ENCODE data around the gene SLCO6A1.
A peak's percentile ranks its signal among the peaks of the same experiment; 100 is the strongest.

SLCO6A1 gene

GRCh38 chr5:102537011-102537410, 38.2 kb upstream of the SLCO6A1 start:
- TF ChIP-seq, protein P1, sequence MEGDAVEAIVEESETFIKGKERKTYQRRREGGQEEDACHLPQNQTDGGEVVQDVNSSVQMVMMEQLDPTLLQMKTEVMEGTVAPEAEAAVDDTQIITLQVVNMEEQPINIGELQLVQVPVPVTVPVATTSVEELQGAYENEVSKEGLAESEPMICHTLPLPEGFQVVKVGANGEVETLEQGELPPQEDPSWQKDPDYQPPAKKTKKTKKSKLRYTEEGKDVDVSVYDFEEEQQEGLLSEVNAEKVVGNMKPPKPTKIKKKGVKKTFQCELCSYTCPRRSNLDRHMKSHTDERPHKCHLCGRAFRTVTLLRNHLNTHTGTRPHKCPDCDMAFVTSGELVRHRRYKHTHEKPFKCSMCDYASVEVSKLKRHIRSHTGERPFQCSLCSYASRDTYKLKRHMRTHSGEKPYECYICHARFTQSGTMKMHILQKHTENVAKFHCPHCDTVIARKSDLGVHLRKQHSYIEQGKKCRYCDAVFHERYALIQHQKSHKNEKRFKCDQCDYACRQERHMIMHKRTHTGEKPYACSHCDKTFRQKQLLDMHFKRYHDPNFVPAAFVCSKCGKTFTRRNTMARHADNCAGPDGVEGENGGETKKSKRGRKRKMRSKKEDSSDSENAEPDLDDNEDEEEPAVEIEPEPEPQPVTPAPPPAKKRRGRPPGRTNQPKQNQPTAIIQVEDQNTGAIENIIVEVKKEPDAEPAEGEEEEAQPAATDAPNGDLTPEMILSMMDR (conservative IDR thresholded peaks at IDR 0.05; ENCODE audit: low read depth, low read length), result no peak
- no peak for DNase-seq (ENCODE audit: low read depth)
- no peak overlapping the region for H3K4me3 ChIP-seq (ENCODE audit: low read length)

DNA sequence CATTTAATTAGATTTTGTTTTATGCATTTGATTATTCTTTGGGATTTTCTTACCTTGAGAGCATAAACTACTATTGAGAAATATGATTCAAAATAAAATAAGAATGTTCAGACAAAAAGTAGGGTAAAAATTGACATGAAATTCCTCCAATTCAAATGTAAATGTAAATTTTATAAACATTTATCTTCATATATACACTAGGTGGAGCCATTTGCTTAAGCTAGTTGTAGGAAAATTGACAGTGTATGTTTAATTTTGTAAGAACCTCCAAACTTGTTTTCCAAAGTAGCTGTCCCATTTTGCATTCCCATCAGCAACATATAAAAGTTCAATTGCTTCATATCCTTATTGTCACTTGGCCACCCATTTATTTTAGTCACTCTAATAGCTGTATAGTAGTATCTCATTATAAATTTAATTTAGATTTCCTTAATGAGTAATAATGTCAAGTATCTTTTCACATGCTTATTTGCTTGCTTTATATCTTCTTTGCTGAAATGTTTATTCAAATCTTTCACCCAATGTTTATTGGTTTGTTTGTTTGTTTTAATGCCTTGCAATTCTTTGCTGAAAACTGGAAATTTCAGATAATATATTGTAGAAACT, 37.6 kb upstream of the SLCO6A1 start:
- DNase-seq (ENCODE audit: low read depth), result no peak
- TF ChIP-seq, protein P1 (conservative IDR thresholded peaks at IDR 0.05; ENCODE audit: low read depth, low read length), result peak; percentile 36
- H3K4me3 ChIP-seq (ENCODE audit: low read length), result no peak overlapping the region

DNA sequence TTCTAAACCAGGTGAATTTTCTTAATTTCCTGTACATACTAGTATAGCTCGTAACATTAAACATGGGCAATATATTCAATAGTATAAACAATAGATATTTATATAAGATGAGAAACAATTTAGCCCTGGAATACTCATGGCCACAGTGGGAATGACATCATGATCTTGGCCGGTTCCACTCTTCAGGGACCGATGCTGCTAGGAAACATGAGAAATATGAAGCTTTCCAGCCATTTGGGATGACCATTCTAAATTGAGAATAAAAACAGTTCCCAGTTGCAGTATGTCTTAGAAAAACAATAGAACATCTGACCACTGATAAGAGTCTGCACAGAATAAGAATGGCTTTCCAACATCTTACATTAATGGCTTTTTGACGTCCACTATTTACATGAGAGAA, 33.3 kb upstream of the SLCO6A1 start:
- DNase-seq (ENCODE audit: low read depth), result no peak
- H3K4me3 ChIP-seq (ENCODE audit: low read length), result no peak overlapping the region
- TF ChIP-seq, protein P1 (conservative IDR thresholded peaks at IDR 0.05; ENCODE audit: low read depth, low read length), result no peak

DNA sequence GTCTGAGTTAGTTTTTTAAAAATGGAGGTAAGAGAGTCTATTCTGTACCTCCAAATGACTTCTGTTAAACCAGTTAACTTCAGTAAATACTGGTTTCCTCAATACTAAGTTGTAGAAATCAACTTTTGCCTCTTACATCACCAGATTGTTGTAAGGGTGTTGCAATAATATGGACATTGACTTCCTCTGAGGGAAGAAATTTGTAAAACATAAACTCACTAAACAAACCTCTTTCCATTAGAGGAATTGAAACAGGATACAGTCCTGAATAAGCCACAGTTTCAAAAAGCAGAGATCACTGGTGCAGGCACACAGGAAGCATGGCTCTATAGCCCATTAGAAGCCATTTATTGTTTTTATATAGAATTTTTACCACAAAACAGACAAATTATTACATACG, 32.7 kb upstream of the SLCO6A1 start:
- no peak for DNase-seq (ENCODE audit: low read depth)
- TF ChIP-seq, protein P1 (conservative IDR thresholded peaks at IDR 0.05; ENCODE audit: low read depth, low read length), result no peak
- H3K4me3 ChIP-seq (ENCODE audit: low read length), result no peak overlapping the region

GRCh38 chr5:102529447-102529846, 30.6 kb upstream of the SLCO6A1 start:
- TF ChIP-seq, protein P1 (conservative IDR thresholded peaks at IDR 0.05; ENCODE audit: low read depth, low read length), result no peak
- H3K4me3 ChIP-seq (ENCODE audit: low read length), result no peak overlapping the region
- DNase-seq (ENCODE audit: low read depth), result no peak

DNA sequence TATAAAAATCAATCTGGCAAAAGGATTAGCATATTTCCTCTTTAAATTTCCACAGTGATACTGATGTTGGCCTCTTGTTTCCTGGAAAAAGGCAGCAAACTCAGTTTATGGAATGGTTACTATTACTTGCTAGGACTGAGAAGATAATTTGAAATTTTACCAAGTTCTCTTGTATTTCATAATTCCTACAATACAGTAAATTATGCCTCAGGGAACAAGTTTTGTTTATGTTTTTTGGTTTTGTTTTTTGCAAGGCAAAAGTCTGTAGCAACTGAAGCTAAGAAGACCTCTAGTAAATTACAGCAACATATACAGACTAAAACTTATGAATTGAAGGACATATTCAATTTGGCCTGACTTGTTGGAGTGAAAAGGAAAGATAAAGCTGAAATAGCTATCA, 30.2 kb upstream of the SLCO6A1 start:
- no peak for DNase-seq (ENCODE audit: low read depth)
- H3K4me3 ChIP-seq (ENCODE audit: low read length), result no peak overlapping the region
- TF ChIP-seq, protein P1 (conservative IDR thresholded peaks at IDR 0.05; ENCODE audit: low read depth, low read length), result no peak

DNA sequence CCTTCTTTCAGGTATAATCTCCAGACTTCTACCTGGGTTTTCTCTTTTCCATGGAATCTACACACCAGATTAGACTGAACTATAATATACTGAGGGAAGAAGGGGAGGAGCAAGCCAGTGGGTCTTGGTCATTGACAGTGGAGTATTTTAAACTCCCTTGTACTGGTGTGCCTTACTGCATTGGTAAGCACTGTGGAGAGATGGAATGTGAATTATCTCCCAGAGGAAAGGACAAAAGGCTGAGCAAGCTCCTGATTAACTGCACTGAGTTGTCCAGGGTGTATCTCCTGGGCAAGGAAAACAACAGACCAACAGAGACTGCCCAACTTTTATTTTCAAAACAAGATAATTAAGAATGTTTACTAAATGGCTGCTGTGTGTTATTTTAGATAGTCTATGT, 29.8 kb upstream of the SLCO6A1 start:
- no peak for DNase-seq (ENCODE audit: low read depth)
- no peak overlapping the region for H3K4me3 ChIP-seq (ENCODE audit: low read length)
- TF ChIP-seq, protein P1 (conservative IDR thresholded peaks at IDR 0.05; ENCODE audit: low read depth, low read length), result no peak

Data from retinal pigment epithelial cell (primary cell).